ENCODE results near the gene UNC80. TPM values are rescaled to one million over a fixed set of nuclear protein-coding genes. Genes with fewer than 3 reads are reported as not detected.

Gene UNC80
- total and polyA plus RNA-seq, 2 of the 13 experiments (the other 11 are each of a cell fraction or from before 2014, with no cell fraction given) = not detected

DNA sequence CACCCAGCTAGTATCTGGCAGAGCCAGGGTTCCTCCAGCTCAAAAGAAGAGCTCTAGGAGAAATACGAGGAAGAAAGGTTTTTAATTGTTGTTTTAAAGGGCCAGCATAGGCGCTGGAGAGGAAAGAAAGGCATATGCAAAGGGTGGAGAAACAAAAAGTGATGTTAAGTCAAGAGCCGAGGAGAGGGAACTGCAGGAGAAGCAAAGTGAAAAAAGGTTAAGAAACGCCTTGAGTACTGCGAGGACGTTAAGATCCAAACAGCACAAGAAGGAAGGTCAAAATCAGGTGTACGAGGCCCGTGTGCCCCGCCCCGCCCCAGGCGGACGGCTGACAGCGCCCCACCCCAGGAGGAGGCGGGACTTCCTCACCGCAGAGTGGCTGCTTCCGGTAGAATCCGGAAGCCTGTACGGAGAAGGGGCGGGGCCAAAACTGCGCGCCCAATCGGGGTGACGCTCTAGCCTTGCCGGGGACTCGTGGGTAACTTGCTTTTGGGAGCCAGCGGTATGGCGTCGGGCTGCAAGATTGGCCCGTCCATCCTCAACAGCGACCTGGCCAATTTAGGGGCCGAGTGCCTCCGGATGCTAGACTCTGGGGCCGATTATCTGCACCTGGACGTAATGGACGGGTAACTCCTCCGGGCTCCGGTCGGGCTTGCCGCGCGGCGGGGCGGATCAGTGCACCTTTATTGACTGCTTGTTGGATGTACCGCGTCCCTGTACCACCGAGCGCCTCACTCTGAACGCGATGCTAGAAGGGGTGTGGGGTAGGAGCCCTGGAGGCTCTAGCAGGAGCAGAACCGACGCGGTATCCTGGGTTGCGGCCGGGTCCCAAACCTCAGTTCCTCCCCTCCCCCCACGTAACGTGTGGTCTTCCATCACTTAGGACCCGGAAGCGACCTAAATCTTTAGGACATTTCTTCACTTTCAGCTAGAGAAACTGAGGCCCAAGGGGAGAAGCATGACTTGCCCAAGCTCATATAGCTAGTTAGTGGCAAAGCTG, 230.8 kb downstream of the UNC80 start, which contains the start of gene RPE (continued):
- TF ChIP-seq RORA (CRISPR knock-in tag; IDR thresholded peaks at IDR 0.05) (no peak), SMAD3 (CRISPR knock-in tag; IDR thresholded peaks at IDR 0.05) (0 out of 2 replicates have a peak, but pooled peaks have one; percentile 70), SIN3A (IDR thresholded peaks at IDR 0.05; ENCODE audit: borderline replicate concordance, low read depth, low read length) (peak; percentile 9; the same call in 1 of the 2 replicates), ZNF430 (CRISPR knock-in tag; IDR thresholded peaks at IDR 0.05) (no peak; the same call in 1 of the 2 replicates), ZNF367 (CRISPR knock-in tag; IDR thresholded peaks at IDR 0.05; ENCODE audit: borderline replicate concordance) (no peak), NCOR1 (IDR thresholded peaks at IDR 0.05; ENCODE audit: borderline replicate concordance, low read length) (no peak), ZNF136 (CRISPR knock-in tag; IDR thresholded peaks at IDR 0.05; ENCODE audit: low read depth) (no peak), RFX5 (IDR thresholded peaks at IDR 0.05; ENCODE audit: low read depth, low read length) (no peak; the same call in 1 of the 2 replicates), ZSCAN30 (CRISPR knock-in tag; IDR thresholded peaks at IDR 0.05) (no peak), CAMTA2 (CRISPR knock-in tag; IDR thresholded peaks at IDR 0.05; ENCODE audit: borderline replicate concordance) (no peak), NFE2L1 (CRISPR knock-in tag; IDR thresholded peaks at IDR 0.05; ENCODE audit: borderline replicate concordance) (no peak), U2AF1 (optimal IDR thresholded peaks at IDR 0.05; ENCODE audit: low read depth, low read length) (peak; percentile 73), MTF1 (CRISPR knock-in tag; IDR thresholded peaks at IDR 0.05) (no peak), ZNF782 (CRISPR knock-in tag; IDR thresholded peaks at IDR 0.05; ENCODE audit: borderline replicate concordance) (0 out of 2 replicates have a peak, but pooled peaks have one; percentile 18), ZNF282 (IDR thresholded peaks at IDR 0.05; ENCODE audit: partially characterized antibody) (no peak), ZNF10 (CRISPR knock-in tag; IDR thresholded peaks at IDR 0.05; ENCODE audit: borderline replicate concordance, low read depth) (no peak)
- TF ChIP-seq, protein P1, sequence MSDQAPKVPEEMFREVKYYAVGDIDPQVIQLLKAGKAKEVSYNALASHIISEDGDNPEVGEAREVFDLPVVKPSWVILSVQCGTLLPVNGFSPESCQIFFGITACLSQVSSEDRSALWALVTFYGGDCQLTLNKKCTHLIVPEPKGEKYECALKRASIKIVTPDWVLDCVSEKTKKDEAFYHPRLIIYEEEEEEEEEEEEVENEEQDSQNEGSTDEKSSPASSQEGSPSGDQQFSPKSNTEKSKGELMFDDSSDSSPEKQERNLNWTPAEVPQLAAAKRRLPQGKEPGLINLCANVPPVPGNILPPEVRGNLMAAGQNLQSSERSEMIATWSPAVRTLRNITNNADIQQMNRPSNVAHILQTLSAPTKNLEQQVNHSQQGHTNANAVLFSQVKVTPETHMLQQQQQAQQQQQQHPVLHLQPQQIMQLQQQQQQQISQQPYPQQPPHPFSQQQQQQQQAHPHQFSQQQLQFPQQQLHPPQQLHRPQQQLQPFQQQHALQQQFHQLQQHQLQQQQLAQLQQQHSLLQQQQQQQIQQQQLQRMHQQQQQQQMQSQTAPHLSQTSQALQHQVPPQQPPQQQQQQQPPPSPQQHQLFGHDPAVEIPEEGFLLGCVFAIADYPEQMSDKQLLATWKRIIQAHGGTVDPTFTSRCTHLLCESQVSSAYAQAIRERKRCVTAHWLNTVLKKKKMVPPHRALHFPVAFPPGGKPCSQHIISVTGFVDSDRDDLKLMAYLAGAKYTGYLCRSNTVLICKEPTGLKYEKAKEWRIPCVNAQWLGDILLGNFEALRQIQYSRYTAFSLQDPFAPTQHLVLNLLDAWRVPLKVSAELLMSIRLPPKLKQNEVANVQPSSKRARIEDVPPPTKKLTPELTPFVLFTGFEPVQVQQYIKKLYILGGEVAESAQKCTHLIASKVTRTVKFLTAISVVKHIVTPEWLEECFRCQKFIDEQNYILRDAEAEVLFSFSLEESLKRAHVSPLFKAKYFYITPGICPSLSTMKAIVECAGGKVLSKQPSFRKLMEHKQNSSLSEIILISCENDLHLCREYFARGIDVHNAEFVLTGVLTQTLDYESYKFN (CRISPR knock-in tag; conservative IDR thresholded peaks at IDR 0.05) = peak; percentile 48
- TF ChIP-seq, protein P2, sequence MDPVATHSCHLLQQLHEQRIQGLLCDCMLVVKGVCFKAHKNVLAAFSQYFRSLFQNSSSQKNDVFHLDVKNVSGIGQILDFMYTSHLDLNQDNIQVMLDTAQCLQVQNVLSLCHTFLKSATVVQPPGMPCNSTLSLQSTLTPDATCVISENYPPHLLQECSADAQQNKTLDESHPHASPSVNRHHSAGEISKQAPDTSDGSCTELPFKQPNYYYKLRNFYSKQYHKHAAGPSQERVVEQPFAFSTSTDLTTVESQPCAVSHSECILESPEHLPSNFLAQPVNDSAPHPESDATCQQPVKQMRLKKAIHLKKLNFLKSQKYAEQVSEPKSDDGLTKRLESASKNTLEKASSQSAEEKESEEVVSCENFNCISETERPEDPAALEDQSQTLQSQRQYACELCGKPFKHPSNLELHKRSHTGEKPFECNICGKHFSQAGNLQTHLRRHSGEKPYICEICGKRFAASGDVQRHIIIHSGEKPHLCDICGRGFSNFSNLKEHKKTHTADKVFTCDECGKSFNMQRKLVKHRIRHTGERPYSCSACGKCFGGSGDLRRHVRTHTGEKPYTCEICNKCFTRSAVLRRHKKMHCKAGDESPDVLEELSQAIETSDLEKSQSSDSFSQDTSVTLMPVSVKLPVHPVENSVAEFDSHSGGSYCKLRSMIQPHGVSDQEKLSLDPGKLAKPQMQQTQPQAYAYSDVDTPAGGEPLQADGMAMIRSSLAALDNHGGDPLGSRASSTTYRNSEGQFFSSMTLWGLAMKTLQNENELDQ (CRISPR knock-in tag; IDR thresholded peaks at IDR 0.05; ENCODE audit: borderline replicate concordance) = no peak
